H7 (cell line): ENCODE measurements around the gene IZUMO1. TPM values are rescaled to one million over a fixed set of nuclear protein-coding genes. Genes with fewer than 3 reads are reported as not detected.
A peak's percentile ranks its signal among the peaks of the same experiment; 100 is the strongest.
"Not testable (repeated sequence)": the region's sequence is repeated elsewhere in the genome, so short reads cannot be mapped to it uniquely, and the experiment has no call there.

Experiments
- DNase-seq: peaks from one replicate; pipeline ENCODE4 v3.0.0; 2012
- H3K27me3 ChIP-seq: 2 replicates; pipeline ENCODE4 v1.6.0; 2011; ENCODE audit warnings: mild to moderate bottlenecking, low read length; ENCODE audit not compliant: control insufficient read depth, insufficient read depth
- H3K36me3 ChIP-seq: replicated peaks from 2 replicates; pipeline ENCODE4 v1.5.1; 2011; ENCODE audit warnings: low read length; ENCODE audit not compliant: control insufficient read depth, insufficient read depth
- H3K4me3 ChIP-seq: 2 replicates; pipeline ENCODE4 v1.5.1; 2011; ENCODE audit warnings: low read depth, mild to moderate bottlenecking, control low read depth, low read length, moderate library complexity; ENCODE audit not compliant: insufficient read depth
- total RNA-seq: library from RNA; depleted of rRNA; stranded (reverse); fragments of >200 nt; shearing (Covaris generic); gene quantifications from 2 replicates; pipeline ENCODE4 v1.2.3, GENCODE V29; 2014

Gene IZUMO1
- total RNA-seq, 1 experiment from 2014 or later = 0.24 TPM

GRCh38 chr19:48770266-48770665 lies 23.6 kb upstream of the IZUMO1 start:
- Histone ChIP-seq H3K36me3 (no peaks in the 10 kb centered on the region), H3K27me3 (no peaks in the 10 kb centered on the region), H3K4me3 (no peak overlapping the region)
- DNase-seq = no peak

GRCh38 chr19:48768994-48769713 lies 22.4 kb upstream of the IZUMO1 start:
- H3K27me3 ChIP-seq = no peaks in the 10 kb centered on the region
- no peaks in the 10 kb centered on the region for H3K36me3 ChIP-seq
- no peak overlapping the region for H3K4me3 ChIP-seq
- DNase-seq = no peak

- H3K4me3 ChIP-seq, H3K27me3 ChIP-seq, H3K36me3 ChIP-seq, DNase-seq: not testable (repeated sequence)
Measured at GRCh38 chr19:48768171-48768753, 21.6 kb upstream of the IZUMO1 start.

- H3K4me3 ChIP-seq, H3K27me3 ChIP-seq, H3K36me3 ChIP-seq, DNase-seq: not testable (repeated sequence)
Measured at GRCh38 chr19:48765816-48766215, 19.1 kb upstream of the IZUMO1 start.

- Histone ChIP-seq H3K36me3 (no peaks in the 10 kb centered on the region), H3K27me3 (peaks cover 4% of the 10 kb centered on the region; the same call in 1 of the 2 replicates), H3K4me3 (no peak overlapping the region)
- no peak for DNase-seq
Measured at GRCh38 chr19:48760504-48761205, 13.9 kb upstream of the IZUMO1 start.

GRCh38 chr19:48757741-48758144 lies 11.0 kb upstream of the IZUMO1 start:
- peaks cover 9% of the 10 kb centered on the region; the same call in 1 of the 2 replicates for H3K27me3 ChIP-seq
- H3K36me3 ChIP-seq = no peaks in the 10 kb centered on the region
- H3K4me3 ChIP-seq = no peak overlapping the region
- peak; percentile 55 for DNase-seq

- Histone ChIP-seq H3K4me3 (no peak overlapping the region), H3K27me3 (peaks cover 8% of the 10 kb centered on the region; the same call in 1 of the 2 replicates), H3K36me3 (no peaks in the 10 kb centered on the region)
- DNase-seq = peak; percentile 56
Measured at GRCh38 chr19:48757089-48757675, 10.5 kb upstream of the IZUMO1 start.

GRCh38 chr19:48756686-48757085 lies 10.0 kb upstream of the IZUMO1 start:
- DNase-seq = peak; percentile 48
- Histone ChIP-seq H3K36me3 (no peaks in the 10 kb centered on the region), H3K4me3 (no peak overlapping the region), H3K27me3 (peaks cover 8% of the 10 kb centered on the region; the same call in 1 of the 2 replicates)

GRCh38 chr19:48756212-48756611 lies 9.5 kb upstream of the IZUMO1 start:
- peak; percentile 48 for DNase-seq
- H3K27me3 ChIP-seq = peaks cover 8% of the 10 kb centered on the region; the same call in 1 of the 2 replicates
- no peak overlapping the region for H3K4me3 ChIP-seq
- no peaks in the 10 kb centered on the region; the same call in 1 of the 2 replicates for H3K36me3 ChIP-seq

GRCh38 chr19:48755787-48756186 lies 9.1 kb upstream of the IZUMO1 start:
- Histone ChIP-seq H3K4me3 (no peak overlapping the region), H3K36me3 (peaks cover 1% of the 10 kb centered on the region)
- DNase-seq = no peak

GRCh38 chr19:48755084-48755641 lies 8.5 kb upstream of the IZUMO1 start, which contains the start of gene FGF21:
Gene FGF21 (plus strand): TSS chr19:48755524. CDS start chr19:48756237, 713 bp downstream.
- H3K4me3 ChIP-seq = no peak within 1 kb of the TSS
- DNase-seq = peak; percentile 71

More at GRCh38 chr19:48755787-48756186, 9.1 kb upstream of the IZUMO1 start:
- H3K27me3 ChIP-seq = peaks cover 8% of the 10 kb centered on the region; the same call in 1 of the 2 replicates

GRCh38 chr19:48752496-48753365 lies 6.0 kb upstream of the IZUMO1 start, which contains the start of gene FUT1:
Gene FUT1 (minus strand): TSS chr19:48752641. CDS start chr19:48751281, 1,360 bp downstream.
- peaks cover 17% of the 10 kb centered on the region for H3K36me3 ChIP-seq
- peak; percentile 98 for DNase-seq
- H3K27me3 ChIP-seq = peaks cover 8% of the 10 kb centered on the region; the same call in 1 of the 2 replicates
- peak within 1 kb of the TSS; percentile 76 for H3K4me3 ChIP-seq

More at GRCh38 chr19:48755084-48755641, 8.5 kb upstream of the IZUMO1 start, which contains the start of gene FGF21:
- Histone ChIP-seq H3K27me3 (peaks cover 8% of the 10 kb centered on the region; the same call in 1 of the 2 replicates), H3K36me3 (peaks cover 6% of the 10 kb centered on the region)

- no peak for DNase-seq
- Histone ChIP-seq H3K36me3 (peaks cover 17% of the 10 kb centered on the region), H3K4me3 (peak overlapping the region; percentile 76), H3K27me3 (peaks cover 8% of the 10 kb centered on the region; the same call in 1 of the 2 replicates)
Measured at GRCh38 chr19:48751845-48752495, 5.3 kb upstream of the IZUMO1 start.
